ENCODE data around the gene SLC4A3.

The SLC4A3 gene

DNA sequence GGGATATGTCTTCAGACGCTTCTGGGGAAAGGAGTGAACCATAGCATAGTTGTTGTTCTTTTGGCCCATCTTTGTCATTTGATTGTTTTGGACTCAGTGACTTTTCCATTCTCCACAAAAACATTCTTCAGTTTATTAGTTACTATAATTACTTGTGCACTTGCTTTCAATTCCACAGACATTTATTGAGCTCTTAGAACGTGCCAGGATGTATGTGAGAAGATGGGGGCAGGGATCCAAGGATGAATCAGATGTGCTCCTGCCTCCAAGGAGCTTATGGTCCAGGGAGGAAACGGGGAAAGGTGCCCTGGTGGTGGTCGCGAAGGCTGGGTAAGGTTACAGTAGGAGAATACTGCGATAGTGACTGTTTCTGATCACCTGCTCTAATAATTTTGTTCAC lies 6.9 kb upstream of the SLC4A3 start:
- no peaks in the 10 kb centered on the region; the same call in 1 of the 2 replicates for H3K27me3 ChIP-seq (ENCODE audit: insufficient read depth, low read length)
- no peaks in the 10 kb centered on the region for H3F3A ChIP-seq (ENCODE audit: insufficient read depth, low read length)
- H3K4me2 ChIP-seq (ENCODE audit: low read length): no peak overlapping the region
- H3K4me1 ChIP-seq (ENCODE audit: insufficient read depth, low read length, severe bottlenecking): no peaks in the 10 kb centered on the region
- H4K20me1 ChIP-seq (ENCODE audit: insufficient read depth, low read length): no peaks in the 10 kb centered on the region
- H3K36me3 ChIP-seq (ENCODE audit: insufficient read depth, low read length): peaks cover 10% of the 10 kb centered on the region
- no peaks in the 10 kb centered on the region for H3K9me2 ChIP-seq (ENCODE audit: low read depth, low read length)
- H3K9ac ChIP-seq (ENCODE audit: low read length): no peak overlapping the region
- no peaks in the 10 kb centered on the region for H3K9me3 ChIP-seq (ENCODE audit: low read length)
- no peak overlapping the region for H3K27ac ChIP-seq (ENCODE audit: low read depth, low read length, poor library complexity, severe bottlenecking)
- no peak overlapping the region for H2AFZ ChIP-seq (ENCODE audit: low read length)
- H3K4me3 ChIP-seq (ENCODE audit: low read depth, low read length, poor library complexity, severe bottlenecking): no peak overlapping the region
- TF ChIP-seq, protein P1, sequence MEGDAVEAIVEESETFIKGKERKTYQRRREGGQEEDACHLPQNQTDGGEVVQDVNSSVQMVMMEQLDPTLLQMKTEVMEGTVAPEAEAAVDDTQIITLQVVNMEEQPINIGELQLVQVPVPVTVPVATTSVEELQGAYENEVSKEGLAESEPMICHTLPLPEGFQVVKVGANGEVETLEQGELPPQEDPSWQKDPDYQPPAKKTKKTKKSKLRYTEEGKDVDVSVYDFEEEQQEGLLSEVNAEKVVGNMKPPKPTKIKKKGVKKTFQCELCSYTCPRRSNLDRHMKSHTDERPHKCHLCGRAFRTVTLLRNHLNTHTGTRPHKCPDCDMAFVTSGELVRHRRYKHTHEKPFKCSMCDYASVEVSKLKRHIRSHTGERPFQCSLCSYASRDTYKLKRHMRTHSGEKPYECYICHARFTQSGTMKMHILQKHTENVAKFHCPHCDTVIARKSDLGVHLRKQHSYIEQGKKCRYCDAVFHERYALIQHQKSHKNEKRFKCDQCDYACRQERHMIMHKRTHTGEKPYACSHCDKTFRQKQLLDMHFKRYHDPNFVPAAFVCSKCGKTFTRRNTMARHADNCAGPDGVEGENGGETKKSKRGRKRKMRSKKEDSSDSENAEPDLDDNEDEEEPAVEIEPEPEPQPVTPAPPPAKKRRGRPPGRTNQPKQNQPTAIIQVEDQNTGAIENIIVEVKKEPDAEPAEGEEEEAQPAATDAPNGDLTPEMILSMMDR (IDR thresholded peaks at IDR 0.05; ENCODE audit: low read length): no peak
- no peak for TF ChIP-seq EZH2 (IDR thresholded peaks at IDR 0.05; ENCODE audit: borderline replicate concordance, low read length)
- no peaks in the 10 kb centered on the region for H3K79me2 ChIP-seq (ENCODE audit: insufficient read depth, low read length)

DNA sequence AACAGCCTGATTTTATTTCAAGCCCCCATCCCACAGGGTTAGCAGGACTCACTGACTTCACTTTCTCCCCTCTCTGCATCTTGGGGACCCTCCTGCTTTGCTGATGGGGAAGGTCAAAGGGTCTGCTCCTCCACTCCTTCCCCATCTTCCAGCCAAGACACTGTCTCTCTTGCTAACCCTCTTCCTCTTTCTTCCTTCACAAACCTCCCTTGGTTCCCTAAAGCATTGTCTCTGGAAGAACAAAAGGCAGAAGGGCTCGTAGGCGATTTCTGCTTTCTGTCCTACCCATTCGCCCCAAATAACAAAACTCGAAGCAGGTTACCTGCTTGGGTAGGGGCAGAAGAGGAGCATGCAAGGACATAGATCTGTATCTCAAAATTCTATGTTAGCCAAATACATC lies 5.5 kb upstream of the SLC4A3 start:
- Histone ChIP-seq H3K4me2 (ENCODE audit: low read length) (no peak overlapping the region), H3K9me3 (ENCODE audit: low read length) (no peaks in the 10 kb centered on the region), H3K36me3 (ENCODE audit: insufficient read depth, low read length) (no peaks in the 10 kb centered on the region), H2AFZ (ENCODE audit: low read length) (no peak overlapping the region), H3K9ac (ENCODE audit: low read length) (no peak overlapping the region), H3K27me3 (ENCODE audit: insufficient read depth, low read length) (no peaks in the 10 kb centered on the region; the same call in 1 of the 2 replicates), H3K4me1 (ENCODE audit: insufficient read depth, low read length, severe bottlenecking) (no peaks in the 10 kb centered on the region), H3K4me3 (ENCODE audit: low read depth, low read length, poor library complexity, severe bottlenecking) (no peak overlapping the region), H3F3A (ENCODE audit: insufficient read depth, low read length) (no peaks in the 10 kb centered on the region), H4K20me1 (ENCODE audit: insufficient read depth, low read length) (no peaks in the 10 kb centered on the region), H3K27ac (ENCODE audit: low read depth, low read length, poor library complexity, severe bottlenecking) (no peak overlapping the region), H3K9me2 (ENCODE audit: low read depth, low read length) (no peaks in the 10 kb centered on the region), H3K79me2 (ENCODE audit: insufficient read depth, low read length) (no peaks in the 10 kb centered on the region)
- TF ChIP-seq, protein P1 (IDR thresholded peaks at IDR 0.05; ENCODE audit: low read length): no peak
- no peak for TF ChIP-seq EZH2 (IDR thresholded peaks at IDR 0.05; ENCODE audit: borderline replicate concordance, low read length)

DNA sequence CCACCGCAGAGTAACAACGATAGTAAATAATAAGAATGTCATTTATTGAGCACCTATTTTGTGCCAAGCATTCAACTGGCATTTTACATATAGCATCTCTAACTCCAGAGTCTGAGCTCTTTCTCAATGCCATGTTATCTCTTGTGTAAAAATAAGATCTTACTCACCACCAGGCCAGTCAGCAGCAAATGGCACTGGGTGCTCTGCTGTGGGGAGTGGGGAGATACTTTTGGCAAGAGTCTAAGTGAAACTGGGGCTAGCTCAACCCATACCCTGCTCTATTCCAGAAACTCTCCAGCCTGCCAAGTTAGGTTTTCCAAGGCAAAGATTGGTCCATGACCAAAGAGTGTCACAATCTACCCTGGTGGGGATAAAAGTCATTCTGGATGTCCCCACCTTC lies 5.0 kb upstream of the SLC4A3 start:
- no peak for TF ChIP-seq EZH2 (IDR thresholded peaks at IDR 0.05; ENCODE audit: borderline replicate concordance, low read length)
- TF ChIP-seq, protein P1 (IDR thresholded peaks at IDR 0.05; ENCODE audit: low read length): no peak
- Histone ChIP-seq H3K9me3 (ENCODE audit: low read length) (no peaks in the 10 kb centered on the region), H3K36me3 (ENCODE audit: insufficient read depth, low read length) (no peaks in the 10 kb centered on the region), H2AFZ (ENCODE audit: low read length) (no peak overlapping the region), H4K20me1 (ENCODE audit: insufficient read depth, low read length) (no peaks in the 10 kb centered on the region), H3K4me2 (ENCODE audit: low read length) (no peak overlapping the region), H3K79me2 (ENCODE audit: insufficient read depth, low read length) (no peaks in the 10 kb centered on the region), H3K4me3 (ENCODE audit: low read depth, low read length, poor library complexity, severe bottlenecking) (no peak overlapping the region), H3K9ac (ENCODE audit: low read length) (no peak overlapping the region), H3K27me3 (ENCODE audit: insufficient read depth, low read length) (no peaks in the 10 kb centered on the region; the same call in 1 of the 2 replicates), H3F3A (ENCODE audit: insufficient read depth, low read length) (no peaks in the 10 kb centered on the region), H3K27ac (ENCODE audit: low read depth, low read length, poor library complexity, severe bottlenecking) (no peak overlapping the region), H3K4me1 (ENCODE audit: insufficient read depth, low read length, severe bottlenecking) (no peaks in the 10 kb centered on the region), H3K9me2 (ENCODE audit: low read depth, low read length) (no peaks in the 10 kb centered on the region)

Measured in OCI-LY1 (cell line).